GM13976 (cell line): ENCODE measurements around the gene LDB1.

Experiments
- DNase-seq: peaks from one replicate; pipeline ENCODE4 v3.0.0; 2012; ENCODE audit warnings: low spot score
- CTCF ChIP-seq: IDR thresholded peaks from 2 replicates; pipeline ENCODE4 v1.5.1; 2012; ENCODE audit warnings: borderline replicate concordance, mild to moderate bottlenecking; ENCODE audit not compliant: insufficient read depth; ENCODE audit errors: extremely low read depth, missing control alignments, control extremely low read depth
- in situ Hi-C: fragments of 300-500 bp; cut with MboI; formaldehyde crosslinking; loops from one replicate; pipeline ENCODE4 v1.12.0; 2022; ENCODE audit warnings: low sequenced_read_pairs, mixed read lengths, inconsistent platforms; ENCODE audit not compliant: unreplicated experiment

Gene LDB1

GRCh38 chr10:102118867-102119266 lies 1.3 kb downstream of the LDB1 start:
- DNase-seq, result no peak
- in situ Hi-C loops, result no loop called here
- no peak for TF ChIP-seq CTCF

- DNase-seq, result peak; percentile 69
- TF ChIP-seq CTCF, result no peak
- in situ Hi-C loops, result no loop called here
These were observed 2.6 kb downstream of the LDB1 start for GRCh38 chr10:102117391-102118159.

GRCh38 chr10:102116656-102117055 lies 3.5 kb downstream of the LDB1 start:
- DNase-seq, result no peak
- in situ Hi-C loops, result no loop called here
- no peak for TF ChIP-seq CTCF

DNA sequence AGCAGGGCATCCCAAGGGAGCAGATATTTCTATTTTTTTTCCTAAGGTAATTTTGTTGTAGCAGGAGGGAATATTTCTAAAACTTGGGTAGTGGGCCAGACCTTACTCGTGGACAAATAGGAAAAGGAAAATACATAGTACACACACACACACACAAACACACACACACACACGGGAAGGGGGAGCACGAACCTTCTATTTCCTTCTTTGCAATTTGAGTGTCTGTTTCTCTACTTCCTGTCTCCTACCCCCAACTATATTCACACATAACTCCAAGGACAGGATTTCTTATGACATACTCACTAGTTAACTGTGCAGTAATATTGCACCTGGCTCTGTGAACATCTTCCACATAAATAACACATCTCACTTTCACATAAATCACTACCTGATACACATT lies 4.4 kb downstream of the LDB1 start:
- DNase-seq, result no peak
- in situ Hi-C loops, result no loop called here
- TF ChIP-seq CTCF, result no peak

- in situ Hi-C loops, result no loop called here
- peak; percentile 91 for DNase-seq
- no peak for TF ChIP-seq CTCF
These were observed 5.1 kb downstream of the LDB1 start for GRCh38 chr10:102114861-102115618.

- no peak for TF ChIP-seq CTCF
- in situ Hi-C loops, result no loop called here
- peak; percentile 61 for DNase-seq
These were observed 6.0 kb downstream of the LDB1 start for GRCh38 chr10:102113956-102114857.
